CD4-positive, alpha-beta T cell treated with Interleukin-1 beta for 1 hour (primary cell): ENCODE data around the gene MUC20.
"Not testable (repeated sequence)": the region's sequence is repeated elsewhere in the genome, so short reads cannot be mapped to it uniquely, and the experiment has no call there.

Experiments
- DNase-seq, 2 donors: peaks; one replicate each; pipeline ENCODE4 v3.0.0-alpha.2; 2020 to 2022

The MUC20 gene, protein sequence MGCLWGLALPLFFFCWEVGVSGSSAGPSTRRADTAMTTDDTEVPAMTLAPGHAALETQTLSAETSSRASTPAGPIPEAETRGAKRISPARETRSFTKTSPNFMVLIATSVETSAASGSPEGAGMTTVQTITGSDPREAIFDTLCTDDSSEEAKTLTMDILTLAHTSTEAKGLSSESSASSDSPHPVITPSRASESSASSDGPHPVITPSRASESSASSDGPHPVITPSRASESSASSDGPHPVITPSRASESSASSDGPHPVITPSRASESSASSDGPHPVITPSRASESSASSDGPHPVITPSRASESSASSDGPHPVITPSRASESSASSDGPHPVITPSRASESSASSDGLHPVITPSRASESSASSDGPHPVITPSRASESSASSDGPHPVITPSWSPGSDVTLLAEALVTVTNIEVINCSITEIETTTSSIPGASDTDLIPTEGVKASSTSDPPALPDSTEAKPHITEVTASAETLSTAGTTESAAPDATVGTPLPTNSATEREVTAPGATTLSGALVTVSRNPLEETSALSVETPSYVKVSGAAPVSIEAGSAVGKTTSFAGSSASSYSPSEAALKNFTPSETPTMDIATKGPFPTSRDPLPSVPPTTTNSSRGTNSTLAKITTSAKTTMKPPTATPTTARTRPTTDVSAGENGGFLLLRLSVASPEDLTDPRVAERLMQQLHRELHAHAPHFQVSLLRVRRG

DNA sequence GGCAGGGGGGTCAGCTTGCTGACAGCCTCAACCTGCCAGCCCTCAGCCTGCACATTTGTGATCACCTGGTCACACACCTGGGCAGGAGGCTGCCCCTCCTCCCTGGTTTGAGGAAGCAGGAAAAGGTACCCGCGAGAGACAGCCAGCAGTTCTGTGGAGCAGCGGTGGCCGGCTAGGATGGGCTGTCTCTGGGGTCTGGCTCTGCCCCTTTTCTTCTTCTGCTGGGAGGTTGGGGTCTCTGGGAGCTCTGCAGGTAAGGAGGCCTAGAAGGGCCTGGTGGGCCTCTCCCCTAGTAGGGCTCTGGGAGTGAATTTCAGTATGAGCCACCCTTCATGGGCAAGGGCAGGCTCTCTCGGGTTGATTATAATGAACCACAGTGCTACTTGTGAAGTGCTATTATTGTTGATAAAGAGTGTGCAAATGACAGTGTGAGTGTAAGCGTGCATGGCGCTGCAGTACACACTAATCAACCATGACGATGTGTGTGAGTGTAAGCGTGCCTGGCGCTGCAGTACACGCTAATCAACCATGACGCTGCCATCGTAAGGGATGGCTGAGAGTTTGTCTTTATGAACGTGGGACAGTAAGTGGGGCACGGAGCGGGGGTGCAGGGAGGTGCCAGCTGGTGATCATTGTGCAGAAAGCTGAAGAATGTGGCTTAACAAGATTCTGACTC lies at the start of gene MUC20:
Gene MUC20 (plus strand): TSS at position 148 of the 676 bp plus-strand sequence. CDS start 30 bp downstream, at position 178.
- DNase-seq = not testable (repeated sequence)

GRCh38 chr3:195671283-195671682 lies 49.5 kb upstream of the MUC20 start:
- DNase-seq = not testable (repeated sequence)

- DNase-seq = not testable (repeated sequence)
Observed at GRCh38 chr3:195673711-195674110, 47.1 kb upstream of the MUC20 start.

- DNase-seq = not testable (repeated sequence)
Observed at GRCh38 chr3:195678391-195679015, 42.3 kb upstream of the MUC20 start.

- DNase-seq = not testable (repeated sequence)
Observed at GRCh38 chr3:195680690-195681089, 40.1 kb upstream of the MUC20 start.

DNA sequence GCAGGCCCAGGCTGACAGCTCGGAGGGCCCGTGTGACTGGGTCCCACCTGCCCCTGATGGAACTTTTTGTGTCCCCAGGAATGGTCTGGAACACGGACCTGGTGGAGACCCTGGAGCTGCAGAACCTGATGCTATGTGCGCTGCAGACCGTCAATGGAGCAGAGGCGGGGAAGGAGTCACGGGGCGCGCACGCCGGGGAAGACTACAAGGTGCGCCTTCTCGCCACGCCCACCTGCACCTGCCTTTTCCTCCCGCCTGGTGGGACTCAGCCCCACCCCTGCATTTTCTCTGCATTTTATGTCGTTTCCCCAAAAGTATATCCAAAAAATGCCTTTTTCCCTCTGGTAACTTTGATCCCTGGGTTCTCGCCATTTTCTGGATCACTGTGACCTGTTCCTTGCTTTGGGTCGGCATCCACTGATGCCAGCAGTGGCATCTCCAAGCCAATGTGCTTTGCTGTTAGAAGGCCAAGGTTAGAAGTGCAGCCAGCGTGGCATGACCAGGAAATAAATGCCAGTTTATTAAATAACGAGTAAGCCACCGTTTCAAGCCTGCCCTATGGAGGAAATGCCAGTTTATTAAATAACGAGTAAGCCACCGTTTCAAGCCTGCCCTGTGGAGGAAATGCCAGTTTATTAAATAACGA lies 39.2 kb upstream of the MUC20 start:
- DNase-seq = not testable (repeated sequence)

- not testable (repeated sequence) for DNase-seq
Observed at GRCh38 chr3:195682104-195682742, 38.6 kb upstream of the MUC20 start.

DNA sequence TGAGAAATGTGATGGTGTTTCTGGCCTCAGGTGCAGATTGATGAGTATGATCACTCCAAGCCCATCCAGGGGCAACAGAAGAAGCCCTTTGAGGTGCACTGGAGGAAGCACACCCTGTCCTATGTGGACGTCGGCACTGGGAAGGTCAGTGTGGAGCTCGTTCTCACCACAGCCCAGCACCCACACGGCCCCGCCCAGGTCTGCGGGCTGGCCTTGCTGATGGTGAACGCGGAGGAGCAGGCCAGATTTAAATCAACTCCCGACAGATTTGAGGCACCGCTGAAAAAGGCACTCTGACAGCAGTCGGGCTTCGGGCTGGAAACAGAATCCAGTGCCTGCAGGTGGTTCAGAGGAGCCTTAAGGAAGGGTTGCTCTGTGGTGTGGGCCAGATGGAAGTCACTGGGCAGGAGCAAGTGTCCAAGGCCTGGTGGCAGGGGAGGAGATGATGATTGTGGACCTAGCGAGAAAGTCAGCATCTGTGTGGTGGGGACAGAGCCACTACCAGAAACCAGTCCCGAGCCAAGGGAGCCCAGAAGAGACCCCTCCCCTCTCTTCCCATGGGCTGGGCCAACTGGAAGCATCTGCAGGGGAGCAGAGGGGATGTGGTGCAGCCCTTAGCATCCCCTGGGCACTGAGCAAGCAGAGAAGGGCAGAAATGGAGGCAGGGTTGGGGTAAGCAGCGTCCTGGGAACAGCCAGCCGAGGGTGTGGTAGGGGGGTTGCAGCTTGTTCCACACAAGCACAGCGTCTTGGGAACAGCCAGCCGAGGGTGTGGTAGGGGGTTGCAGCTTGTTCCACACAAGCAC lies 36.9 kb upstream of the MUC20 start:
- DNase-seq = not testable (repeated sequence)

- DNase-seq = not testable (repeated sequence)
Observed at GRCh38 chr3:195684527-195685257, 36.1 kb upstream of the MUC20 start.

DNA sequence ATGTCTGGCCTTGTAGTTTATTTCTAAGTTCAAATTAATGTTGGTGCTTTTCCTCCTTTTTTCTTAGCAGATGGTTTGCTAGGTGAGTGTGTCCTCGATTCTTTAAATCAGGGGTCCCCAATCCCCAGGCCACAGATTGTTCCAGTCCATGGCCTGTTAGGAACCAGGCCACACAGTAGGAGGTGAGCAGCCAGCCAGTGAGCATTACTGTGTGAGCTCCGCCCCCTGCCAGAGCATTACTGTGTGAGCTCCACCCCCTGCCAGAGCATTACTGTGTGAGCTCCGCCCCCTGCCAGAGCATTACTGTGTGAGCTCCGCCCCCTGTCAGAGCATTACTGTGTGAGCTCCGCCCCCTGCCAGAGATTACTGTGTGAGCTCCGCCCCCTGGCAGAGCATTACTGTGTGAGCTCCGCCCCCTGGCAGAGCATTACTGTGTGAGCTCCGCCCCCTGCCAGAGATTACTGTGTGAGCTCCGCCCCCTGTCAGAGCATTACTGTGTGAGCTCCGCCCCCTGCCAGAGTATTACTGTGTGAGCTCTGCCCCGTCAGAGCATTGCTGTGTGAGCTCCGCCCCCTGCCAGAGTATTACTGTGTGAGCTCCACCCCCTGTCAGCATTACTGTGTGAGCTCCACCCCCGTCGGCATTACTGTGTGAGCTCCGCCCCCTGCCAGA lies 34.1 kb upstream of the MUC20 start:
- peak; percentile 39 to 41 for DNase-seq

DNA sequence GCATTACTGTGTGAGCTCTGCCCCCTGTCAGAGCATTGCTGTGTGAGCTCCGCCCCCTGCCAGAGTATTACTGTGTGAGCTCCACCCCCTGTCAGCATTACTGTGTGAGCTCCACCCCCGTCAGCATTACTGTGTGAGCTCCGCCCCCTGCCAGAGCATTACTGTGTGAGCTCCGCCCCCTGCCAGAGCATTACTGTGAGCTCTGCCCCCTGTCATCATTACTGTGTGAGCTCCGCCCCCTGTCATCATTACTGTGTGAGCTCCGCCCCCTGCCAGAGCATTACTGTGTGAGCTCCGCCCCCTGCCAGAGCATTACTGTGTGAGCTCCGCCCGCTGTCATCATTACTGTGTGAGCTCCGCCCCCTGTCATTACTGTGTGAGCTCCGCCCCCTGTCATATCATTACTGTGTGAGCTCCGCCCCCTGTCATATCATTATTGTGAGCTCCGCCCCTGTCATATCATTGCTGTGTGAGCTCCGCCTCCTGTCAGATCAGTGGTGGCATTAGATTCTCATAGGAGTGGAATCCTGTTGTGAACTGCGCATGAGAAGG lies 33.5 kb upstream of the MUC20 start:
- peak; percentile 36 to 57 for DNase-seq

DNA sequence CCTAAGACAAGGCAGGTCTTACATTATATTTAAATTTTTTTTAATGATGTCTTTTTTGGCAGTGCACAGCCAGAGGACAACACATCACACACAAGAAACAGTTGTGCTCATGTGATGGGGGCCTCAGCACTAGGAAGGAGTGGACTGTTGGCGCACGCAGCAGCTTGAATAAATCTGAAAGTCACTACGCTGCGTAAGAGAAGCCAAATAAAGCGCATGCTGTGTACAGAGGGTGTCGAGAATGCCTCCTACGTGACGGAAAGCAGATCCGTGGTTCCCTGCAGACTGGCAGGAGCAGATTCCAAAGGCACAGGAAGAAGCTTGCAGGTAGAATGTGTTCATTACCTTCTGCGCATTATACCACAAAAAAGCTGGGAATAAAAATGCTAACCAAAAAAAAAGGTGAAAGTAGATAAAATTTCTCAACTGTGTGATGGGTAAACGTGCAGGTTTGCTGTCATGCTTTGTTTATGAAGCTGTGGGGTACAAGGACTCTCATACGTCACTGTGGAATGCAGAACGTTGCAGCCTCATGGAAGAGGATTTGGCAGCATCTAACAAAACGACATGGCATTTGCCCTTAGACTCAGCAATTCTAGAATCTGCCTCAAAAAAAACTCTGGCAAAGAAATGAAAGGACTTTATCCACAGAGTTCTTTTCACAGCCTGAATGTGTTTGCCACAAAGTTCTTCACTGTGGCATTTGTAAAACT lies 32.2 kb upstream of the MUC20 start:
- not testable (repeated sequence) for DNase-seq

DNA sequence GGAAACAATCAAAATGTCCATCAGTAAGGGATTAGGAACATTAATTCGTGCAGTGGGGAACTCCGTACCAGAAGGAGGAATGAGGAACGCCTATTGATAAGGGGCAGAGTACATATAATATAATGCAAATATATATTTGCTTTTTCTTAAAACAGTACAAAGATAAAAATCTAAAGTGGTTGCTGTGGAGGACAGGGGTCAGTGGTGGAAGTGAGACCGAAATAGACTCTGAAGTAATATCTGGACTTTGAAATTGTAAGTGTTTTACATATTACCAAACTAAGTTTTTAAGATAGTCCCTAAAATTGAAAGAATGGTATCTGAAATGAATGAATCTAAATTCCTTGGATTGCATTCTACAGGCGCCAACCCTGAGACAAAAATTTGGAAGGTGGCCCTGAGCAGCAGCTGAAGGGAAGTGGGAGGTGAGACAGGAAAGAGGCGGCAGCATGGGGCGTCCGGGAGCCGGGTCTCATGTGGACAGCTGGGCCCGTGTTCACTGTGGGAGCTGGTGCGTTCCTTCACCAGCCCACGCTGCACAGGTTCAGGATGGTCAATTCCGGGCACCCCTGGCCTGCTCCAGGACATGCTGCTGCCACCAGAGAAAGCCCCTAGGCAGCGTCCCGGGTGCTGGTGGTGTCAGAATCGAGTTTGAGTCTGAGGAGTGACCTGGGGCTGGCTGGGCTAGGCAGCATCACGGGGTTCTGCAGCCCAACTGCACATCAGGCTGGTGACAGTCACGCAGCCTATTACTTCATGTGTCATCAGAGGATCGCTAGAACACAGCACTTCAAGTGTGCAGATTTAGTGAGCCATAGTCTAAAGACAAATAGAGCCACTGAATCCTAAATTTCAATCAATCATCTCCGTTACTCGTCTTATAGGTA lies 31.4 kb upstream of the MUC20 start:
- not testable (repeated sequence) for DNase-seq

DNA sequence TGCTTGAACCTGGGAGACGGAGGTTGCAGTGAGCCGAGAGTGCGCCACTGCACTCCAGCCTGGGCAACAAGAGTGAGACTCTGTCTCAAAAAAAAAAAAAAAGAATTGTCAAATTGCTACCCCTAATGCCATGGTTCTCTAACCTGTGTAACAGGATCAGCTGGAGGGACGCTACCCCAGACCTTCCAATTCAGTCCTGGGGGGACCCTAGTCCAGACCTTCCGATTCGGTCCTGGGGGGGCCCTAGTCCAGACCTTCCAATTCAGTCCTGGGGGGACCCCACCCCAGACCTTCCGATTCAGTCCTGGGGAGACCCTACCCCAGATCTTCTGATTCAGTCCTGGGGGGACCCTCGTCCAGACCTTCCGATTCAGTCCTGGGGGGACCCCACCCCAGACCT lies 29.8 kb upstream of the MUC20 start:
- no peak for DNase-seq

- DNase-seq = not testable (repeated sequence)
Observed at GRCh38 chr3:195691596-195692353, 29.0 kb upstream of the MUC20 start.

DNA sequence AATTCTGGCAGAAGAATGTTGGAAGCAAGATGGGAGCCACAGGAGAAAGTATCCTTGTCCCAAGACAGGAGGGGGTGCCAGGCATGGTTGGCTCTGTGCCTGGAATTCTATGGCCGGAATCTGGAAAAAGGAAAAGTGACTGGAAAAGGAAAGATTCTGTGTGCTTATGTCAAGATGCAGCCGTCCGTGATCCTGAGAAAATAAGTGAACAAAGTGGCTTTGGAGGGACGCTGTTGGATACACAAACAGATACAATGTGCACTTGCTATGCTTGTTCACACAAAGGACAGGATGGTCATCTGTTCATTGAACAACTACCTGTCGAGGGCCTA lies 28.5 kb upstream of the MUC20 start:
- no peak for DNase-seq
